ENCODE results near the gene APOB.

The APOB gene

DNA sequence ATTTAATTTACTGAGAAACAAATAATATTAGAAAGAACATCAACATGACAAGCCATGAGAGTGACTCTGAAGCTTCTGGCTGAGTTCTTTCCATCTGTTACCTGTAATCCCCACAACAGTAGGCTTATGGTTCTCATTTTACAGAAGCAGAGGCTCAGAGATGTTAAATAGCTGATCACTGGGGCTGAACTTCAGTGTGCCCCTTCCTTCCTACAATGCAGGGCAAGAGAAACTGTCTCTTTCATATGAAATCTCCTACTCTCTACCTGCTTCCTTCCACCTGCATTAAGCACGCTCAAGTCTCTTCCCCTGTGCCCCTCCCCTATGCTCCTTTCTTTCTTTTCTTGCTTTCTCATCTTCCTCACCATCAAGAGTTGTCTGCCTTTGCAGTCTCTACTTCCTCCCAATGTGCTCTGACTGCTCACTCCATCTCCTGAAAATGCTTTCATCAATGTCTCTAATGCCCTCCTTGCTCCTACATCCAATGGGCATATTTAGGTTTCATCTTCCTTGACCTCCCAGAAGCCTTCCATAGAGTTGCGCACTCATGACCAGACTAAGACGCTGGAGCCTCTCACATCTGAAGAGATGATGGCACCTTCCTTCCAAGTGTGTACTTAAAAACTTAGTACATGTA, 23.7 kb downstream of the APOB start:
- no peak for DNase-seq (ENCODE audit: low read depth, low spot score)

DNA sequence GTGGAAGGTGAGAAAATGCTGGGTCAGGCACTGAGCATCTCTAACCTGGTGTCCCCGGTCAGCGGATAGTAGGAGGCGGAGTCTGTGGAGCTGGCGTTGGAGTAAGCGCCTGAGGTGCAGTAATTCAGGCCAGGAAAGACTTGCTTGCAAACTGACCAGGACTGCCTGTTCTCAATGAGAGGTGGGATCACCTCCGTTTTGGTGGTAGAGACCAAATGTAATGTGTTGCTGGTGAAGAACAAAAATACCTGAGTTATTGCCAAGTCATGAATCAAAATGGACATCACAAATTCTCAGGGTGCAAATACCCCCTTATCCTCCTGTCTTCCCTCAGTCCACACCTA, 24.2 kb downstream of the APOB start:
- DNase-seq (ENCODE audit: low read depth, low spot score), result no peak

DNA sequence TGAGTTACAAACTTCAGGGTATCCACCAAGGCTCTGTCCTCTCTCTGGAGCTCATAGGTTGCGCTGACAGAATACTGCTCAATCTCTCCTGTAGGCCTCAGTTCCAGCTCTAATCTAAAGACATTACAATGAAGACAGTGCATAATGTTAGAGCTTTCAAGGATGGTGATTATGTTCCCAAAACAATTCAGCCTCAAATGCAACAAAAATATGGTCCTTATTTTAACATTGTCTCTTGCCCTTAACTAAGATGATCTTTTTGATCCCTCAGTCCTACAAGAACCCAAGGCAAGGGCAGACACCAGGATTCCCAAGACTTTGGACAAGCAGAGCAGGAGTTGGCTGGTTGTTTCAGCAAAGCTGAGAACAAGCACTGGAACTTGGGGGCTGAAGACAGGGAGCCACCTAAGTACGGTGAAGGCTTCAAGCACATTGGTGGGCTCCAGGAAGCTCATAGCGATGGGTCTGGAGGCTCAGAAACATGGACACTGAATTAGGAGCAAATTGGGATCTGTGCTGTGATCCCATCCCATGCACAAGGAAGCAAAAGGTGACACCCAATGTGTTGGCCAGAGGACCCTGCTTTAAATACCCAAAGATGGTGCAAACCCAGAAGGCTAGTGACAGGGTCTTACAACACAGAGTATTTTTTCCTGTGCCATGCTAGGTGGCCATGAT, 24.7 kb downstream of the APOB start:
- DNase-seq (ENCODE audit: low read depth, low spot score), result no peak

DNA sequence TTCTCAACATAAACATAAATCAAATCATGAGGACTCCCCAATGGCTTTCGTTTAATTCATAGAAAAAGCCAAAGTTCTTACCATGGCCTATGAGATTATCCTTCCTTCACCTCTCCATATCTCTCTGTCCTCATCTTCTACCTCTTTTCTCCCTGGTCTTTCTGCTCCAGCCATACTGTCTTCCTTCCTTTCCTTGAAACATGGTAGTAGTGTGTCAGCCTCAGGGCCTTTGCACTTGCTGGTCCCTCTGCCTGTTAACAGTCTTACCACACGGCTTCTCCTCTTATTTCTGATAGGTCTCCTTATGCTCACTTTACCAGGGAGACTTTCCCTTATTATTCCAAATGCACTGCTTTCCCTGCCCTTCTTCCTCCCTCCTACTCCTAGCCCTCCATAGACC, 25.6 kb downstream of the APOB start:
- DNase-seq (ENCODE audit: low read depth, low spot score), result no peak

DNA sequence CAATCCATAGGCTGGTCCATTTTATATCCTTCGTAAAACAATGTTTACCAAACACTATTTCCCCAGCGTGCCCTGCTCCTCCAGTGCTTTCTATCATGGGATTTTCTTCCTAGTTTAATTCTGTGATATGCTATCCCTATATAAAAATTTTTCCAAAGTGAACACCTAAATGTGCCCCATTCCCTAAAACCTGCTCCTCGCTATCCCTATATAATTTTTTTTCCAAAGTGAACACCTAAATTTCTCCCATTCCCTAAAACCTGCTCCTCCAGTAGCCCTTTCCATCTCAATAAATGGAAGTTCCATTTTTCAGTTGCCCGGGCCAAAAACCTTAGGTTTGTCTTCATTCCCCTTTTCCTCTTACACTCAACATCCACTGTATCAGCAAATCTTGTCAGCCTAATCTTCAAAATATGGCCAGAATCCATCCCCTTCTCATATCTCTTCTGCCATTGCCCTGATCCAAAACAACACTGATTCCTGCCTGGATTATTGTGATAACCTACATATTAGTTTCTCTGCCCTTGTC, 26.1 kb downstream of the APOB start:
- DNase-seq (ENCODE audit: low read depth, low spot score), result no peak

DNA sequence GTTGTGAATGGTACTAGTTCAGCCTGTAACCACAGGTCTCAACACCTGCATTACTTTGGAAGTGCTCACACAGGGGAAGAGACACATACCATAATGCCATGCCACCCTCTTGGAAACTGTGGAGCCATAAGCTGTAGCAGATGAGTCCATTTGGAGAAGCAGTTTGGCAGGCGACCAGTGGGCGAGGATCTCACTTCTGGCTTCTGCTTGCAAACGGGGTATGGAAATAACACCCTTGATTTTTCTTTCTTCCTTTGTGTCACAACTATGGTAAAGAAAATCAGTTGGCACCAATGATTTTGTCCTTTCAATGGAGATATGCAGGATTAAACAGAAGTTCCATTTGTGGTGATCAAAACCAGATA, 28.6 kb downstream of the APOB start:
- no peak for DNase-seq (ENCODE audit: low read depth, low spot score)

DNA sequence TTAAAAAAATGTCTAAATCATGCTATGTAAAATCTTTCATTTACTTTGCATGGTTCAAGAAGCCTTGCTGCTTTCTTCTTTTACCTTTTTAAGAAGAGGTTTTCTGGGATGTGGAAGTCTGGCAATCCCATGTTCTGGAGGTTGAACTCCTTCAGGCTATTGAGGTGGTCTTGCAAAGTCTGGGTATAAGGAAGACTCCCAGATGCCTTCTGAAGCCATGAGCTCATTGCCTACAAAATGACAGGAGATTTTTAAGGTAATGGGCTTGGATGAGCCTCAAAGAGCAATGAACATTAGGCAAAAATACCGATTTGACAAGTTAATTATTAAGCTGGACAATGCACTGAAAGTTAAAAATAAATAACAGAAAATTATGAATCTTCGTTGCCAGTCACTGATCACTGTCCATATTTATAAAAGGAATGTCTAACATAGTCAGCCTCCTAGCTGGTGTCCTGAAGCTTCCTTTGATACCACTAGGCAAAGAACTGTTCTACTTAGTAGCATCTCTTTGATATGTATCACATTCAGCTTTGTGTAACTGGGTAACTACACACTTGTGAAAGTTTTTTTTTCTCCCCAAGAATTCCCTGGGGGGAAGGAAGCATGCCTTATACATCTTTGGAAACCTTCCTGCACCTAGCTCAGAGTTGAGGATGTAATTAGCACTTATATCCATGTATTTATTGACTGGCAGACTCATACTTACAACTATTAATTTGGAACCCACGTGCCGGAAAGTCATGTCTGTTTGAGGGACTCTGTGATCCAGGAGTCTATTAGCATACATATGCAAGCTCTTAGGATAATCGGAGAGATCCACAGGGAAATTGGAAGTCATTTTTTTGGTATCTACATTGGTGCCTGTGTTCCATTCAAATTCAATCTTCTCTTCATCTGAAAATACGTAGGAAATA, 29.3 kb downstream of the APOB start:
- no peak for DNase-seq (ENCODE audit: low read depth, low spot score)

DNA sequence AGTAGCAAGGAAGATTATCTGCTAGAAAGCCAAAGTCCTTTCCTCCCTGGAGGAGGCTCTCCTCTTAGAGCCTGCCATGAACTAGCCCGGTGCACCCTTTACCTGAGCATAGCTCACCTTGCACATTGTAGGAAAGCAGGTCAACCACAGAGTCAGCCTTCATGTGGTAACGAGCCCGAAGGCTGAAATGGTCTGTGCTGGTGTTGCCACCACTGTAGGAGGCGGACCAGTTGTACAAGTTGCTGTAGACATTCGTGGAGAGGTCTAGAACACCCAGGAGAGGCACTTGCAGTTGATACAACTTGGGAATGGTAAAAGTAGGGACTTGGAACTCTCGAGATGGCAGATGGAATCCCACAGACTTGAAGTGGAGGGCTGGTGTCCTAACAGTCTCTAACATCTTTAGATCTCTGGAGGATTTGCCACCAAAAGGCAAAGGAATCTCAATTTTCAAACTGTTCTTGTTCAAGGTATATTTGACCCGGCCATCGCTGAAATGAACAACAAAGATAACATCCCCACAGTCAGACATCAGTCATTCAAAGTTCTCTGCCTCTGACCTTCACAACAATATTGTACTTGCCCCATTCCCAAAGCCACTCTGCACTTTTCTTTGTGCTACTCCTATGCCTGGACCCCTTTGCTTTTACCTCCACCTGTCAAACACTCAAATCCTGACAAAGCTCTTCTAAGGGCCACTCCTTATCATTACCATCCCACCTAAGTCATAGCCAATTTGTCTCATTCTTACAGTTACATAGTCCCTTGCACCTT, 30.6 kb downstream of the APOB start:
- no peak for DNase-seq (ENCODE audit: low read depth, low spot score)

DNA sequence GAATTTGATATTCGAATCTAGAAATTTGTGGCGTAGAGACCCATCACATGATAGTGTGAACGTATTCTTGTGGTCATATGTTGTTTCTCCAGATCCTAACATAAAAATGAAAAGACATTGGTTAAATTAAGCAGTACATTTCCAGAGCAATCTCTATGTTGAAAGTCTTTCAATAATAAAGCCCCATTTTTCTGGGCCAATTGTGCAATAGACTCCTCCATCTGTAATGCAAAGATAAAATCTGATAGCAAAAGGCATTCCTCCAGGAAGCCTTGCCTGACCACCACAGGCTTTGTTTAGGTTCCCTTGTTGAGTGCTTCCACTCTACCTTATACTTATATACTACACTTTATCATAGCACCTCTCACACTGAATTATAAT, 31.3 kb downstream of the APOB start:
- no peak for DNase-seq (ENCODE audit: low read depth, low spot score)

DNA sequence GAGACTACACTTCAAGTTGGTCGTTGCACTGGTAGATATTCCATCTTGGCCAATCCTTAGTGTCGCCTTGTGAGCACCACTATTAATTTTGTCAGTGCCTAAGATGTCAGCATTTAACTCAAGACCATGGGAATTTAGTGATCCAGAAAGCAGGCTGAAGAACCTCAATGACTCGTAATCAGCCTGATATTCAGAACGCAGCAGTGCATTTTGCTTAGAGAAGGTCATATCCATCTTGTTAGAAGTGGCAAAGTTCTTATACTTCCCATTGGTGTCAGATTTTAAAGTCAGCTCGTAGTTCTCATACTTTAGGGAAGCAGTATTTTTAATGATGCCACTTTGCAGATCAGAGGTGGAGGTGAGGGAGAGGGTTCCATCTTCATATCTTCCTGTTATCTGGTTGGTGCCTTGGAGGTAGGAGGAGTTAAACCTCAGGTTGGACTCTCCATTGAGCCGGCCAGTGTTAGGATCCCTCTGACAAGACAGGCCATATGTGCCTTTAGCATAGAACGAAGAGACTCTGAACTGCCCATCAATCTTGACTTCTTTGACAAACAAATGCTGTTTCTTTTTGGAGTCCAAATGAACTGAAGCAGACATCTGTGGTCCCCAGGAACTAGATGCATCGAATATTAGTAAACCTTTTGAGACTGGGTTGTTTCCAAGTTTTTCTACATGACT, 31.9 kb downstream of the APOB start:
- no peak for DNase-seq (ENCODE audit: low read depth, low spot score)

DNA sequence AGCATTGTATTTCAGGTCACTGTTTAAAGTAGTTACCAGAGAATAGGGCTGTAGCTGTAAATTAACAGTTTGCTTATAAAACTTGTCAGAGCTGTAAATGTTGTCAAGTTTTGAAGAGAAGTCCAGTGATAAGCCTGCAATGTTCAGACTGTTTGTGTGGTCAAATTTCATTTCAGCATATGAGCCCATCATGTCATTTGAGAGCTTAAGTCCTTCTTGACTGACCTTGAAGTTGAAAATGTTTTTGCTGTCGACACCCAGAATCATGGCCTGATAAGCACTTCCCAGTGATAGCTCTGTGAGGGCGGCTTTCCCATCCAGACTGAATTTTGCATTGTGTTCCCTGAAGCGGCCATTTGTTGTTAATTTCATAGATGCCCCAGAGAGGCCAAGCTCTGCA, 32.4 kb downstream of the APOB start:
- DNase-seq (ENCODE audit: low read depth, low spot score), result no peak

DNA sequence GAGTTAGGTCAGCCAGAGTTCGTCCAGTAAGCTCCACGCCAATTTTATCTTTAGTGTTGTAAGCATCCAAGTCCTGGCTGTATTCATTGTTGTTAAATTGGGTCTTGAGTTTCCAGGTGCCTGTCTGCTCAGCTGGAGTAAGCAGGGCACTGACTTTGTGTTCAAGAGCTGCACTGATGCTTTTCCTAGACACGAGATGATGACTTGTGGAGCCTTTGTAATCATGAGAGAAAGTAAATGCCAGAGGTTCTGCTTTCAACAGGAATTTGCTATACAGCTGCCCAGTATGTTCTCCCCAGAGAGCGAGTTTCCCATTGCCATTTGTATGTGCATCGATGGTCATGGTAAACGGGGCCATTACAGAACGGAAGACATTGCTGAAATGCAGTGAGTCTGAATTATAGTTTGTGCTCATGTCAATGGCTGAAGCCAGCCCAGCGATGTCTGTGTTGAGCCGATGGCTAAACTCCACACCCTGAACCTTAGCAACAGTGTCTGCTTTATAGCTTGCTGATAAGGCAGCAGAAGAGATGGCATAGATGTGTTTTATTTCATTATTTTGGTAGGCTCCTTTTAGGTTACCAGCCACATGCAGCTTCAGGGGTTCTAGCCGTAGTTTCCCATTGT, 32.9 kb downstream of the APOB start:
- no peak for DNase-seq (ENCODE audit: low read depth, low spot score)

DNA sequence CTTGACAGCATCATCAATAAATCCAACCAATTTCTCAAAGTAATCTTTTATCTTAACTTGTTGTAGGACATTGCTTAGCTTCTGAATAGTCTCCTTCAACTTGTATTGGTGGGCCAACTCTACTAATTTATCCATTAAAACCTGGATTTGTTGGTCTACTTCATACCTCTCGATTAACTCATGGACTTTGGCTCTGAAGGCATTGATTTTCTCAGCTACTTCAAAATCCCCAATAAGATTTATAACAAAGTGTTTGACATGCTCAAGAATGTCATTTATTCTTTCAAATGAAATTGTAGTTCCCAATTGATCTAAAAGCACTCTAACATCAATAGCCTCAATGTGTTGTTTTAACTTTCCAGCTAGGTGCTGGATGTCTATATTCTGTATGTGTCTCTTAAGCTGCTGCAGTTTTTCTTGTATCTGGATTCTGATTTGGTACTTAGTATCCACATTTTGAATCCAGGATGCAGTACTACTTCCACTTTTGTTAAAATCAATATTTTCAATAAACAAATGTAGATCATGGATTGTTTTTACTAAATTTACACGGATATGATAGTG, 34.1 kb downstream of the APOB start:
- DNase-seq (ENCODE audit: low read depth, low spot score), result no peak

DNA sequence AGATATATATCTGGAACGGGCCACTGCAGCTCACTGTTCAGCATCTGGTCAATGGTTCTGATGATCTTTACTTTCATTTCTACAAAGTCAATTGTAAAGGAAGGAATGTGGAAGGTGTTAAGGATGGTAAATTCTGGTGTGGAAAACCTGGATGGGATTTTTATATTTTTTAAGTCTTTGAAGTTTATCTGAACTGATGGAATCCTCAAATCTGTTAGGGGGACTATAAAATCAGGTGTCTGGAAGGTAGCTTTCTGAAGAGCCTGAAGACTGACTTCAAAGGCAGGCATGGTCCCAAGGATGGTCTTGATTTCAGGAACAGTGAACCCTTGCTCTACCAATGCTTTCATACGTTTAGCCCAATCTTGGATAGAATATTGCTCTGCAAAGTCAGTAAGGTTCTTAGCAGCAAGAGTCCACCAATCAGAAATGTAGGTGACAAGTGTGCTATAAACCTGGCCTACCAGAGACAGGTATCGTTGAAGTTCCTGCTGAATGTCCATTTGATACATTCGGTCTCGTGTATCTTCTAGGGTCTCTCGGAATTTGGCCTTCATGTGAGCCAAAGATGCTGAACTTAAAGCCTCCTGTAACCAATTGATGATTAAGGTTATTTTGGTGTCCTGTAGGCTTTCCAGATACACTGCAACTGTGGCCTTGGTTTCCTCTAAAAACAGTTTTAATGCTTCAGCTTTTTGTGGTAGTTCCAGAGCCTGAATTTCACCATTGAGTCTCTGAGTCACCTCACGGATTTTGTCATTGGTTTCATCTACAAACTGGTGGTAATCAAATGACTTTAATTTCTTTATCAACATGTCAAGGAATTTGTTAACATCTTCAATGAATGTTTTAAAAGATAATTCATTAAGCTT, 34.8 kb downstream of the APOB start:
- DNase-seq (ENCODE audit: low read depth, low spot score), result no peak

DNA sequence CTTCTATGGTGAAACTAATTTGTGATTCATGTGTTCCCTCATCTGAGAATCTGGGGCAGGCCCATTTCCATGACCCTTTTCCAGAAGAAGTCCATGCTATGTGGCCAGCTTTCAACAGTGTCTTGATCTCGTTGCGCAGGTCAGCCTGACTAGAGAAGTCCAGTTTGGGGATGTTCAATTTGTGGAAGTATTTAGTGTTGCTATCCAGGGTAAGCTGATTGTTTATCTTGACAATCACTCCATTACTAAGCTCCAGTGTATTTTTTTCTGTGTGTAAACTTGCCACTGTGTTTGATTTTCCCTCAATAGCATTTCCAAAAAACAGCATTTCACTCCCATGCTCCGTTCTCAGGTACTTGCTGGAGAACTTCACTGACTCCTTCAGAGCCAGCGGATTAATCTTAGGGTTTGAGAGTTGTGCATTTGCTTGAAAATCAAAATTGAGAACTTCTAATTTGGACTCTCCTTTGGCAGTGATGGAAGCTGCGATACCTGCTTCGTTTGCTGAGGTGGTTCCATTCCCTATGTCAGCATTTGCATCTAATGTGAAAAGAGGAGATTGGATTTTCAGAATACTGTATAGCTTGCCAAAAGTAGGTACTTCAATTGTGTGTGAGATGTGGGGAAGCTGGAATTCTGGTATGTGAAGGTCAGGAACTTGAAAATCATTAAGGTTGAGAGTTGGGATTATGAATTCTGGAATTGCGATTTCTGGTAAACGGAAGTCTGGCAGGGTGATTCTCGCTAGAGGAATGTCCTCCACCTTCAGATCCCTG, 35.7 kb downstream of the APOB start:
- no peak for DNase-seq (ENCODE audit: low read depth, low spot score)

DNA sequence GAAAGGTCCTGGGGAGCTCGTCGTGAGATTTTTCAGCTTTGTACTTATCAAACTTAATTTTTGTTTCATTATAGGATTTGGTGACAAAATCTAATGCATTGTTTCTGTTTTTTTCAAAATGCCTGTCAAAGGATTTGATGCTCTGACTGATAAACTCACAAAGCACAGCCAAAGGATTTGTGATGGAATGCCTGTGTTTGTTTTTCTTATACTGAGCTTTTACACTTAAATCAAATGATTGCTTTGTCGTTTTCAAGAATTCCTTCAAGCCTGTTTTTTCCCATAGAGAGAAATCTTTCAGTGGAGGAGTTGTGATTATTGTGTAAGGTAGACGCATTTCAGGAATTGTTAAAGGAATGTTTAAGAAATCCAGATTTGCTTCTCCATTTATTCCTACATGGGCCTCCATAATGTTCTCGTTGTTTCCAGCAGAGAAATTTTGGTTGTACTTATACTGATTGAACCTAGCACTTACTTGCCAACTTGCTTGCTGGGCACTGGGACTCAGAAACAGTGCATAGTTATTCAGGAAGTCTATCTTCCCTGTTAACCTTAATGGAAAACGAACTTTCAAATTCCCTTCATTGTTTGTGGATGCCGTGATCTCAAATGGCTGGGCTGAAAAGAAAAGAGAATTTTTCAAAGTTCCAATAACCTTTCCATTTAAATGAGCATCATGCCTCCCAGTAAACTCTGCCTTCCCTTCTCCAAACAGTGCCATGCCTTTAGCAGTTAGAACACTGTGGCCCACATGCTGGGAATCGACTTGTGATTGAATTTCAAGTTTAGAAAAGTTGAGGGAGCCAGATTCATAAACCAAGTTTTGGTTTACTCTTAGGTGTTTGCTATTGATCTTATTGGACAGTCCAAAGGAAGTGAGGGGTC, 36.5 kb downstream of the APOB start:
- DNase-seq (ENCODE audit: low read depth, low spot score), result no peak

DNA sequence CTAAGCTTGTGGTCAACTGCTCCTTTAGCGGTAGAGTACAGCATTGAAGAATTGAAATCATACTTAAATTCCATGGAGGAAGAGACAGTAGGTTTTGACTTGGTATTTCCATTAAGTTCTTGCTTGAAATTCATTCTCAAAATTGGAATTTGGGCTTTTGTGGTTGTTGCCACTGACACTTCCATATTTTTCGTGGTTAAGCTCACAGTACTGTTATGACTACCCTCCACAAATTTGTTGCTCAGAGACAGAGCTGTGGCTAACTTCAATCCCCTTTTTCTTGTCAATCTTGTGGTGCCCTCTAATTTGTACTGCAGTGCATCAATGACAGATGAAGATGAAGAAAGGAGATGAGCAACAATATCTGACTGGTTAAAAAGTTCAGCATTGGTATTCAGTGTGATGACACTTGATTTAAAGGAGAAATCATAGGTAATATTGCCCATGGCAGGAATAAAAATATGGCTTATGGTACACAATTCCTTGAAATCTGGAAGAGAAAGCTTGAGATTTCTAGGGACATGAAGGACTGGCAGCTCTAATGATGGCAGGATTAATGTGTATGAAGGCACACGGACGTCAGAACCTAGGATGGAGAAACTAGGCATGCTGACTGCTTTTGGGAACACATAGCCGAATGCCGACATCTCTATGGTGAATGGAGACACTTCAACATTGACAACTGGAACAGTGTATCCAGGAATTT, 37.3 kb downstream of the APOB start:
- no peak for DNase-seq (ENCODE audit: low read depth, low spot score)
